ENCODE measurements around the gene ZIC5.

The ZIC5 gene

DNA sequence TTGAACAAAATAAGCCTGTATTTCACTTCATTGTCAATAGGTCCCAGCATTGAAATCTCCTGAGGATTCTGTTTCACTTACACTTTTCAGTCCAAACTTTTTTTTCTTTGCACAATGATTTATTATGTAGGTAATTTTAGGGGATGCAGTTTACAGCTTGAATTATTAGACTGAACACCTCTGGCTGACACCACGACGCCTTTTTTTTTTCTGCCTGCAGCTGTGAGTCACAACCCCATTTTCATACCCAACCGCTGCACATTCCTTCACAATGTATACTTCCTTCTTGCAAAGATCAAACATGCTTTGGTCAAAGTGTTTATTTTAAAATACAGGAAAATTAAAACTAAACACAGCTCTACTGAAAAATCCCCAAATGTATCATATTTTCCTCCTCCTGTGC is 21.4 kb upstream of the ZIC5 start:
- Histone ChIP-seq H3K27me3 (ENCODE audit: control insufficient read depth, insufficient read depth, low read length) (peaks cover 98% of the 10 kb centered on the region), H3K9me3 (replicated peaks; ENCODE audit: low read length) (no peaks in the 10 kb centered on the region), H3K36me3 (ENCODE audit: insufficient read depth, low read length) (no peaks in the 10 kb centered on the region), H3K4me1 (ENCODE audit: control insufficient read depth, insufficient read depth, low read length) (no peaks in the 10 kb centered on the region), H3K4me2 (ENCODE audit: low read length) (no peak overlapping the region), H3K4me3 (ENCODE audit: low read length) (no peak overlapping the region), H3K9ac (ENCODE audit: low read depth, low read length) (no peak overlapping the region)

DNA sequence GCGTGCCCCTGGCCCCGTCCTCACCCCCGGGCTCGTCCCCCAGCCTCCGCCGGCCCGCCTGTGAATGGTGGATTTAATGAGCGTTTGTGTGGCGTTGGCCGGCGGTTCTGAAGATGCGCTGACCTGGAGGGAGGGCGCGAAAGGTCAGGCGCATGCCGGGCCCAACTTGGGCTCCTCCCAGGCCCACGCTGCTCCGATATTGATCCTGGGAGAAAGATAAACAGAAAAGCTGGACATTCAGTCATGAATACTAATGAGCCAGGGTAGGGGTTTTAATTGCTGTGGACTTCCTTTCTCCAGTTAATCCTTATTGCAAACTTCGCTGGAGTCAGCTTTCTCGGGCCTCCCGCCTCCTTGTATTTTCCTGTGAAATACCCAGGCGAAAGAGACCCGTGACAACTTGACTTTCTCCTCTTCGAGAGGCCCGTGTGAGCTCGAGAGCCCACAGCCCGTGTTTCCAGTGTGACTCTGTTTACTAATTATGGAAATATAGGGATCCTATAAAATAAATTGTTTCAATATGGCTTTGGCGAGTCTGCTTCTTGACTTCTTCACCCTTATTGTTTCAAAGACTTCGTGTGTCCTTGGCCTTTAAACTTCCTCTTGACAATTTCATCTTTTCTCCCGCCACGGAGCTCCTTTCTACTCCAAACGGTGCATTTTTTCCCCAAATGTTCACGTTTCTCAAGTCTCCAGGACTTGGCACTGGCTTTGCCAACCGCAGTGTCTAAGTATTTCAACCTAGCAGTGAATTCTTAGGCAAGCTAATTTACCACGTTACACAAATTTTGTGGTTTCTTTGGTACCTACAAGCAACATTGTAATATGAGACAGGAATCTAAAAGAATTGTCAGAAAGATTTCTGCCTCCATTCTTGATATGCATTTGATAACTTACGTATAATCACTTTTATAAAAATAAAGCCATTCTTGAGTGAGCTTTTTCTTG is 20.5 kb upstream of the ZIC5 start:
- H3K27me3 ChIP-seq (ENCODE audit: control insufficient read depth, insufficient read depth, low read length), result peaks cover 99% of the 10 kb centered on the region
- H3K36me3 ChIP-seq (ENCODE audit: insufficient read depth, low read length), result no peaks in the 10 kb centered on the region
- no peaks in the 10 kb centered on the region for H3K9me3 ChIP-seq (replicated peaks; ENCODE audit: low read length)
- no peak overlapping the region for H3K9ac ChIP-seq (ENCODE audit: low read depth, low read length)
- no peak overlapping the region for H3K4me2 ChIP-seq (ENCODE audit: low read length)
- H3K4me1 ChIP-seq (ENCODE audit: control insufficient read depth, insufficient read depth, low read length), result no peaks in the 10 kb centered on the region
- H3K4me3 ChIP-seq (ENCODE audit: low read length), result no peak overlapping the region

DNA sequence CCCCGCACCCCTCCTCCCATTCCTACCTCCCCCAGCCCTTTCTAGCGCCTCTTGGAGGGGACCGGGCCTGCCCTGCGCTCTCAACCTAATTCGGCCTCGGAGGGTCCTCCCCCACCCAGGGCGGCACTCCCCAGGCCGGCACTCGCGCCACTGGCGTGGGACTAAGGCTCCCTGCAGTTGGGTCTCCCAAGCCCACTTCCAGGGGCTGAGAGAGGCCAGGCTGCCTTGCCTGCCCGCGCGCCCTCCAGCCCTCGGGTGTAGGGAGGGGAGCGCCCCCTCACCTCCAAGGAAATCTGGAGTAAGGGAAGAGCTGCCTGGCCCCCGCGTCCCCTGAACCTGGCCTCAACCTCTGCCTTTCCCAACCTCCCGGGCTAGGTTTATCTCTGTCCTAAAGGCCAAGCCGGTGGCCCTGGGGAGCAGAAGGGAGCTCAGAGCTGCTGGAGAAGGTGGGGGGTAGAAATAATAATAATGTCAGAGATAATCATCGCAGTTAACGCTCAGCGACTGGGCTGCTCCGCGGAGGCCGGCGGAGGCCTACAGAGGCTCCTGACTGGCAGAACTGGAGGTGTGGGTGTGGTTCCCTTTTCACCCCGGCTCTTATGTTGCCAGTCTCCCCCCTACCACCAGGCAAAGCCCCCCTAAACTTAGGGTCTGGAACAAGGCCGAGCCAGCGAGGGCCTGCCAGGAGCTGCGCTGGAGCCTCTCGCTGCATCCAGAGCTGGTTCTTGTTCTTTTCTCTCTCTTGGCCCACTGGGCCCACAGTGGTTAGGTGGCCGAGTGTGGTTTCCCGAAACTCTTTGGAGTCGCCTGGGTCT is 19.7 kb upstream of the ZIC5 start:
- Histone ChIP-seq H3K9ac (ENCODE audit: low read depth, low read length) (no peak overlapping the region), H3K27me3 (ENCODE audit: control insufficient read depth, insufficient read depth, low read length) (peaks cover 99% of the 10 kb centered on the region), H3K4me1 (ENCODE audit: control insufficient read depth, insufficient read depth, low read length) (no peaks in the 10 kb centered on the region), H3K4me3 (ENCODE audit: low read length) (no peak overlapping the region), H3K9me3 (replicated peaks; ENCODE audit: low read length) (no peaks in the 10 kb centered on the region), H3K36me3 (ENCODE audit: insufficient read depth, low read length) (no peaks in the 10 kb centered on the region), H3K4me2 (ENCODE audit: low read length) (no peak overlapping the region)

DNA sequence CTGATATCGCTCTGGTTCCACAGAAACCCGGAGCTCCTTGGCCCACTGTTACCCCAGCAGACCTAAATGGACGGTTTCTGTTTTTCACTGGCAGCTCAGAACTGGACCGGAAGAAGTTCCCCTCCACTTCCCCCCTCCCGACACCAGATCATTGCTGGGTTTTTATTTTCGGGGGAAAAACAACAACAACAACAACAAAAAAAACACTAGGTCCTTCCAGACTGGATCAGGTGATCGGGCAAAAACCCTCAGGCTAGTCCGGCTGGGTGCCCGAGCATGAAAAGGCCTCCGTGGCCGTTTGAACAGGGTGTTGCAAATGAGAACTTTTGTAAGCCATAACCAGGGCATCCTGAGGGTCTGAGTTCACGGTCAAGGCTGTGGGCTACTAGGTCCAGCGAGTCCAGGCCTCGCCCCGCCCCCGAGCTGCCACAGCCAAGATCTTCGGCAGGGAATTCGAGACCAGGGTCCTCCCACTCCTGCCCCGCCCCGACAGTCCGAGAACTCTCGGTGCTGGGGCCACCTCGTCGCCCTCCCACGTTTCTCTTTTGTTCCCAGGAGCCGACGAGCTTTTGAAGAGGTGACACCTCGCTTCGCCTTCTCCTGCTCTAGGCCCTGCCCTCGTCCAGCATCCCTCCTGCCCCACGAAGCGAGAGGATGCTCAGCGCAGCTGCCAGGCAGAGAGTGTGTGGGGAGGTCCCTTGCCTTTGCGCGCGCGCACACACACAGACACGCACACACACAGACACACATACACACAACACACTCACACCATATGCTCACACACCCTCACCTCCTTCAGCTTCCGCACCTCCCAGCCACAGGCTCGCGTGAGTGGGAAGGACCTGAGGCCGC is 18.8 kb upstream of the ZIC5 start:
- H3K36me3 ChIP-seq (ENCODE audit: insufficient read depth, low read length), result no peaks in the 10 kb centered on the region
- no peak overlapping the region for H3K4me3 ChIP-seq (ENCODE audit: low read length)
- H3K4me1 ChIP-seq (ENCODE audit: control insufficient read depth, insufficient read depth, low read length), result no peaks in the 10 kb centered on the region
- H3K9me3 ChIP-seq (replicated peaks; ENCODE audit: low read length), result no peaks in the 10 kb centered on the region
- H3K27me3 ChIP-seq (ENCODE audit: control insufficient read depth, insufficient read depth, low read length), result peaks cover 96% of the 10 kb centered on the region
- no peak overlapping the region for H3K9ac ChIP-seq (ENCODE audit: low read depth, low read length)
- H3K4me2 ChIP-seq (ENCODE audit: low read length), result no peak overlapping the region

GRCh38 chr13:99989276-99990125 is 17.9 kb upstream of the ZIC5 start:
- no peaks in the 10 kb centered on the region for H3K36me3 ChIP-seq (ENCODE audit: insufficient read depth, low read length)
- no peaks in the 10 kb centered on the region for H3K9me3 ChIP-seq (replicated peaks; ENCODE audit: low read length)
- H3K4me3 ChIP-seq (ENCODE audit: low read length), result no peak overlapping the region
- peaks cover 95% of the 10 kb centered on the region for H3K27me3 ChIP-seq (ENCODE audit: control insufficient read depth, insufficient read depth, low read length)
- no peak overlapping the region for H3K9ac ChIP-seq (ENCODE audit: low read depth, low read length)
- H3K4me1 ChIP-seq (ENCODE audit: control insufficient read depth, insufficient read depth, low read length), result no peaks in the 10 kb centered on the region
- H3K4me2 ChIP-seq (ENCODE audit: low read length), result no peak overlapping the region

DNA sequence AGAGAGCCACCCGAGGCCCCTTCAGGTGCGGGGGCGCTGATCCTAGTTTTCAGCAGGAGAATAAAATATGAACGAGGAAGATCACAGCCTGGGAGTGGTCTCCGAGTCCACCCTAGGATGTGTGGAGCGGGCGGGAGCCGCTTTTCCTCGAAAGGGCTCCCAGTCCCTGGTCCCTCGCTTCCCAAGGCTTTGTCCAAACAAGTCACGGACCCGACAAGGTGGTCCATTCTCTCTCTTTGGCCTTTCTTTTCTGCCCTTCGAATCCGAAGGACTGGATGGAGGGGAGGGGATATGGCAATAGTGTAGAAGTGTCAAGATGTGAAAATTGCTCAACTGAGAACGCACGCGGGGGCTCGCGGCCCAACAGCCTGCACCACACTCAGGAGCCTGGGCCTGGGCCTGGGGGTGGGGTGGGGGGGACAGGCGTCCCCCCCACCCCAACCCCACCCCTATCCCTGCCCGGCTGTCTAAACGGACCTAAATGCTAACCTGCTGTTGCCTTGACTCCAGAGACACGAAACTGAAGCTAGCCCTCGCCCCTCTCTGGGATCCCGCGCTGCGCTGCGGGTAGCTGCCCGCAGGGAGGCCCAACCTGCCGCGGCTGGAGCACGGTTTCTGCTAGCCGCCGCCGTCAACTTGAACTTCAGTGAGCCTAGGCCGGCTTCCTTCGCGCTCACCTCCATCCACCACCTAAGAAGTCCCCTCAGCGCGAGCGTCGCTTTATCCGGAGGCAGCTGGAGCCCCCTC is 17.1 kb upstream of the ZIC5 start:
- Histone ChIP-seq H3K27me3 (ENCODE audit: control insufficient read depth, insufficient read depth, low read length) (peaks cover 95% of the 10 kb centered on the region), H3K9me3 (replicated peaks; ENCODE audit: low read length) (no peaks in the 10 kb centered on the region), H3K4me3 (ENCODE audit: low read length) (no peak overlapping the region), H3K4me1 (ENCODE audit: control insufficient read depth, insufficient read depth, low read length) (no peaks in the 10 kb centered on the region), H3K4me2 (ENCODE audit: low read length) (no peak overlapping the region), H3K36me3 (ENCODE audit: insufficient read depth, low read length) (no peaks in the 10 kb centered on the region), H3K9ac (ENCODE audit: low read depth, low read length) (no peak overlapping the region)

DNA sequence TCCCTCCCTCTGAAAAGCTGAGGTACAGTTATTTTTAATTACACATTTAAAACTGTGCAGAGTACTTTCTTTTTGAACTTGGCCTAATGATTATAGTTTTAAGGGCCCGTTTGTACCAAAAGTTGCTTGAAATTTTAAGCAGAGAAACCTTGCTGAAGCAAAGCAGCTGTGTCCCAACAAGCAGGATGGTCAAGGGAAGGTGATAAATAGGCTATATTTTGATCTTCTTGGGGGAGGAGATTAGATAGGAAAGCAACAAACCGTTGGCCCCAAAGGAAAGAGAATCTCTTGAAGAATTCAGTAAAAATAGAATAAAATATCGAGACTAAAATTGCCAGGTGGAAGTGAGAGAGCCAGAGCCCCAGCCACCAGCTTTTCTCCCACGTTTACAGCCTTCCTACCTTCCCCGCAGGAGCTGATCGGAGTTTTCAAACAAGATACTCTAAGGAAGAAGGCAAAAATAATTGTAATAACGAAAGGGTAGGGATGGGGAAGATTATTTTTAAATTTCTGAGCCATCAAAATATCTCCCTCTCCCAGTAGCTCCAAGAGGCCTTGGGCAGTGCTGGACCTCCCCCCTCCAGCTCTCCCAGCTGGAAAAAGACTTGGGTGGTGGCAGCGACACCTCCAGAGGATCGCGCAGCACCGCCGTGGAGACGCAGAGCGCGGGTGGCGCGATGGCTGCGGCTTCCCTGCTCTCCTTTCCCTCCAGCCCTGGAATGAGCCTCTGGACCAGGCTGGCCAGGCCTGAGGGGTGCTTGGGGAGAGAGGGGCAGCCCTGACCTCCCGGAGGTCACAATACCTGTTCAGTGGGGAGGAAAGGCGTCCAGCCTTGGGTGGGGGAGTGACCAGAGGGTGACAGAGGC is 15.8 kb upstream of the ZIC5 start:
- no peaks in the 10 kb centered on the region for H3K9me3 ChIP-seq (replicated peaks; ENCODE audit: low read length)
- H3K4me2 ChIP-seq (ENCODE audit: low read length), result no peak overlapping the region
- H3K27me3 ChIP-seq (ENCODE audit: control insufficient read depth, insufficient read depth, low read length), result peaks cover 95% of the 10 kb centered on the region
- H3K4me1 ChIP-seq (ENCODE audit: control insufficient read depth, insufficient read depth, low read length), result no peaks in the 10 kb centered on the region
- no peaks in the 10 kb centered on the region for H3K36me3 ChIP-seq (ENCODE audit: insufficient read depth, low read length)
- no peak overlapping the region for H3K4me3 ChIP-seq (ENCODE audit: low read length)
- H3K9ac ChIP-seq (ENCODE audit: low read depth, low read length), result no peak overlapping the region

GRCh38 chr13:99986741-99987140 is 15.2 kb upstream of the ZIC5 start:
- Histone ChIP-seq H3K9ac (ENCODE audit: low read depth, low read length) (no peak overlapping the region), H3K4me3 (ENCODE audit: low read length) (no peak overlapping the region), H3K4me1 (ENCODE audit: control insufficient read depth, insufficient read depth, low read length) (no peaks in the 10 kb centered on the region), H3K36me3 (ENCODE audit: insufficient read depth, low read length) (no peaks in the 10 kb centered on the region), H3K9me3 (replicated peaks; ENCODE audit: low read length) (no peaks in the 10 kb centered on the region), H3K27me3 (ENCODE audit: control insufficient read depth, insufficient read depth, low read length) (peaks cover 93% of the 10 kb centered on the region), H3K4me2 (ENCODE audit: low read length) (no peak overlapping the region)

GRCh38 chr13:99985886-99986527 is 14.4 kb upstream of the ZIC5 start:
- Histone ChIP-seq H3K4me1 (ENCODE audit: control insufficient read depth, insufficient read depth, low read length) (peaks cover 3% of the 10 kb centered on the region), H3K27me3 (ENCODE audit: control insufficient read depth, insufficient read depth, low read length) (peaks cover 86% of the 10 kb centered on the region), H3K9me3 (replicated peaks; ENCODE audit: low read length) (no peaks in the 10 kb centered on the region), H3K36me3 (ENCODE audit: insufficient read depth, low read length) (no peaks in the 10 kb centered on the region), H3K4me3 (ENCODE audit: low read length) (no peak overlapping the region), H3K9ac (ENCODE audit: low read depth, low read length) (no peak overlapping the region), H3K4me2 (ENCODE audit: low read length) (no peak overlapping the region)
